Measurements from ENCODE around the gene MATN4. TPM values are rescaled to one million over a fixed set of nuclear protein-coding genes. Genes with fewer than 3 reads are reported as not detected.

MATN4 gene
- total RNA-seq, 1 experiment from 2014 or later: 0.33 TPM

GRCh38 chr20:45248609-45249008 is 59.5 kb downstream of the MATN4 start:
- no TSS peak for BruUV-seq (replicated peaks)

GRCh38 chr20:45247865-45248264 is 60.2 kb downstream of the MATN4 start:
- no peak overlapping the region for H3K27ac ChIP-seq
- intact Hi-C loops (cut with micrococcal nuclease; ENCODE audit: unreplicated experiment): no loop called here
- ChIA-PET CTCF (no interaction called here), POLR2A (ENCODE audit: unreplicated experiment) (no interaction called here)
- no peak for TF ChIP-seq EZH2 (IDR thresholded peaks at IDR 0.05; ENCODE audit: low read depth)
- TF ChIP-seq CTCF (conservative IDR thresholded peaks at IDR 0.05): no peak
- no peak overlapping the region for H3K4me2 ChIP-seq
- H3K4me1 ChIP-seq (replicated peaks; ENCODE audit: insufficient read depth): peaks cover 47% of the 10 kb centered on the region
- H3F3A ChIP-seq (ENCODE audit: insufficient read depth, low read depth): peaks cover 21% of the 10 kb centered on the region
- H3K27me3 ChIP-seq (ENCODE audit: insufficient read depth, low read depth): no peaks in the 10 kb centered on the region
- H3K79me2 ChIP-seq (ENCODE audit: low read depth): peaks cover 48% of the 10 kb centered on the region
- no peaks in the 10 kb centered on the region for H3K9me3 ChIP-seq (ENCODE audit: insufficient read depth, low read depth)
- peaks cover 42% of the 10 kb centered on the region for H3K36me3 ChIP-seq (ENCODE audit: low read depth)
- H2AFZ ChIP-seq: no peak overlapping the region
- no TSS peak for BruUV-seq (replicated peaks)
- H4K20me1 ChIP-seq (ENCODE audit: insufficient read depth): peaks cover 7% of the 10 kb centered on the region; the same call in 1 of the 2 replicates
- H3K4me3 ChIP-seq: no peak overlapping the region
- no peaks in the 10 kb centered on the region for H3K9me2 ChIP-seq (ENCODE audit: insufficient read depth)
- no peak for DNase-seq

More at GRCh38 chr20:45248609-45249008, 59.5 kb downstream of the MATN4 start:
- Histone ChIP-seq H3K9me3 (ENCODE audit: insufficient read depth, low read depth) (no peaks in the 10 kb centered on the region), H3K27me3 (ENCODE audit: insufficient read depth, low read depth) (no peaks in the 10 kb centered on the region), H3K4me3 (0 out of 2 replicates have a peak overlapping the region, but pooled peaks have one; percentile 1), H4K20me1 (ENCODE audit: insufficient read depth) (peaks cover 10% of the 10 kb centered on the region; the same call in 1 of the 2 replicates), H3K27ac (0 out of 2 replicates have a peak overlapping the region, but pooled peaks have one; percentile 7), H2AFZ (no peak overlapping the region), H3K4me1 (replicated peaks; ENCODE audit: insufficient read depth) (peaks cover 52% of the 10 kb centered on the region), H3K79me2 (ENCODE audit: low read depth) (peaks cover 54% of the 10 kb centered on the region), H3K4me2 (peak overlapping the region; percentile 99), H3K36me3 (ENCODE audit: low read depth) (peaks cover 42% of the 10 kb centered on the region), H3K9me2 (ENCODE audit: insufficient read depth) (no peaks in the 10 kb centered on the region), H3F3A (ENCODE audit: insufficient read depth, low read depth) (peaks cover 19% of the 10 kb centered on the region)
- TF ChIP-seq EZH2 (IDR thresholded peaks at IDR 0.05; ENCODE audit: low read depth) (no peak), CTCF (conservative IDR thresholded peaks at IDR 0.05) (no peak)
- DNase-seq: no peak
- intact Hi-C loops (cut with micrococcal nuclease; ENCODE audit: unreplicated experiment): no loop called here
- ChIA-PET CTCF (no interaction called here), POLR2A (ENCODE audit: unreplicated experiment) (no interaction called here)

- BruUV-seq (replicated peaks): no TSS peak
- Histone ChIP-seq H3K4me3 (no peak overlapping the region), H3F3A (ENCODE audit: insufficient read depth, low read depth) (peaks cover 21% of the 10 kb centered on the region), H3K9me3 (ENCODE audit: insufficient read depth, low read depth) (no peaks in the 10 kb centered on the region), H2AFZ (no peak overlapping the region), H3K36me3 (ENCODE audit: low read depth) (peaks cover 33% of the 10 kb centered on the region), H3K27ac (no peak overlapping the region), H3K4me2 (no peak overlapping the region), H3K27me3 (ENCODE audit: insufficient read depth, low read depth) (no peaks in the 10 kb centered on the region), H3K79me2 (ENCODE audit: low read depth) (peaks cover 31% of the 10 kb centered on the region), H3K9me2 (ENCODE audit: insufficient read depth) (no peaks in the 10 kb centered on the region), H3K4me1 (replicated peaks; ENCODE audit: insufficient read depth) (peaks cover 29% of the 10 kb centered on the region), H4K20me1 (ENCODE audit: insufficient read depth) (peaks cover 7% of the 10 kb centered on the region; the same call in 1 of the 2 replicates)
- no peak for DNase-seq
- ChIA-PET POLR2A (ENCODE audit: unreplicated experiment) (no interaction called here), CTCF (interaction anchor here (0.7 kb wide), 1 partner anchor 44 kb away, joined by 3 read pairs; no protein-coding TSS in a partner anchor)
- intact Hi-C loops (cut with micrococcal nuclease; ENCODE audit: unreplicated experiment): no loop called here
- no peak for TF ChIP-seq CTCF (conservative IDR thresholded peaks at IDR 0.05)
- TF ChIP-seq EZH2 (IDR thresholded peaks at IDR 0.05; ENCODE audit: low read depth): no peak
Measured at GRCh38 chr20:45246109-45246508, 62.0 kb downstream of the MATN4 start.

Other genes starting within 250 kb of the MATN4 start
- gene KCNS1, start 207.2 kb downstream of the MATN4 start, total RNA-seq (2021): 0.15 TPM in 1 of 2 replicates, not detected in the other
- not detected in 2 replicates for gene WFDC5, start 193.1 kb downstream of the MATN4 start, total RNA-seq (2021)
- not detected in 2 replicates for gene WFDC12, start 183.8 kb downstream of the MATN4 start, total RNA-seq (2021)
- 4.6 and 6.6 TPM in 2 replicates for gene PI3, start 133.4 kb downstream of the MATN4 start, total RNA-seq (2021)
- gene SEMG1, start 101.3 kb downstream of the MATN4 start, total RNA-seq (2021): not detected in 2 replicates
- not detected in 2 replicates for gene SEMG2, start 86.9 kb downstream of the MATN4 start, total RNA-seq (2021)
- gene SLPI, start 53.7 kb downstream of the MATN4 start, total RNA-seq (2021): 55.1 and 111 TPM in 2 replicates
- gene RBPJL, start 1.5 kb downstream of the MATN4 start, total RNA-seq (2021): not detected in 2 replicates
- gene SDC4, start 40.1 kb upstream of the MATN4 start, total RNA-seq (2021): 114 and 117 TPM in 2 replicates
- gene SYS1, start 54.9 kb upstream of the MATN4 start, total RNA-seq (2021): 35.1 and 38.8 TPM in 2 replicates
- 0.23 TPM in 1 of 2 replicates, not detected in the other for gene TP53TG5, start 70.0 kb upstream of the MATN4 start, total RNA-seq (2021)
- gene DBNDD2, start 100.0 kb upstream of the MATN4 start, total RNA-seq (2021): 69.0 and 77.1 TPM in 2 replicates
- 101 and 121 TPM in 2 replicates for gene PIGT, start 107.8 kb upstream of the MATN4 start, total RNA-seq (2021)
- gene WFDC2, start 161.5 kb upstream of the MATN4 start, total RNA-seq (2021): 159 and 185 TPM in 2 replicates
- gene SPINT3, start 207.3 kb upstream of the MATN4 start, total RNA-seq (2021): not detected in 2 replicates
- not detected in 2 replicates for gene WFDC6, start 231.2 kb upstream of the MATN4 start, total RNA-seq (2021)
- not detected in 2 replicates for gene EPPIN, start 239.1 kb upstream of the MATN4 start, total RNA-seq (2021)